Stomach (tissue), 9 donors: ENCODE results near the gene PHOSPHO1. TPM values are rescaled to one million over a fixed set of nuclear protein-coding genes. Genes with fewer than 3 reads are reported as not detected.

Experiments used
- DNase-seq, 2 donors: peaks; one replicate each; pipeline versions ENCODE4 v3.0.0 to v3.0.0-alpha.2; 2013 to 2019
- H3K27ac ChIP-seq, 5 donors: fragments of 200-600 bp in 4 of 5; sonication (generic) in 4 of 5; one replicate each; pipeline ENCODE4 v1.5.1; 2013 to 2019; ENCODE audit warnings: mild to moderate bottlenecking in 1 of 5, moderate library complexity in 1 of 5
- H3K27me3 ChIP-seq, 3 donors: fragments of 200-600 bp; sonication (generic); one replicate each; pipeline ENCODE4 v1.5.1; 2017 to 2019; ENCODE audit warnings: mixed run types in 1 of 3
- H3K36me3 ChIP-seq, 4 donors: fragments of 200-600 bp; sonication (generic); 1 replicate in 3 of 4; 2 replicates in 1 of 4; pipeline ENCODE4 v1.5.1; 2016 to 2019
- H3K4me1 ChIP-seq, 4 donors: fragments of 200-600 bp; sonication (generic); one replicate each; pipeline ENCODE4 v1.5.1; 2016 to 2019
- H3K4me3 ChIP-seq, 4 donors: fragments of 200-600 bp; sonication (generic) in 3 of 4; one replicate each; pipeline ENCODE4 v1.5.1; 2016 to 2019; ENCODE audit warnings: mild to moderate bottlenecking in 1 of 4
- H3K9me3 ChIP-seq, 4 donors: fragments of 200-600 bp; sonication (generic); one replicate each; pipeline ENCODE4 v1.5.1; 2016 to 2019
- EP300 ChIP-seq: sonication (generic); formaldehyde crosslinking; IDR thresholded peaks from one replicate; pipeline ENCODE4 v1.6.1; 2017; ENCODE audit warnings: antibody characterized with exemption
- POLR2A ChIP-seq, 4 donors: fragments of 450-650 bp; IDR thresholded peaks; one replicate each; pipeline ENCODE4 v1.6.1; 2016; ENCODE audit warnings: antibody characterized with exemption in 4 of 4, control low read depth in 2 of 4, mild to moderate bottlenecking in 1 of 4, moderate library complexity in 1 of 4
- POLR2AphosphoS5 ChIP-seq, 3 donors: sonication (generic); formaldehyde crosslinking; IDR thresholded peaks; one replicate each; pipeline ENCODE4 v1.6.1; 2016; ENCODE audit warnings: antibody characterized with exemption in 3 of 3
- WGBS, 5 donors: extraction: QIAGEN DNeasy Blood & Tissue Kit in 3 of 5; methylation state at CpG; one replicate each; pipeline versions ENCODE4 v1.1.5 to v1.1.7; 2013 to 2018; 5-methylcytosine and 5-hydroxymethylcytosine counted together
- intact Hi-C: fragments of 100-400 bp; cut with DNase I; formaldehyde crosslinking; loops from one replicate; pipeline ENCODE4 v1.15.1; 2023; ENCODE audit warnings: low total_unique reads
- polyA plus RNA-seq, 3 donors: library from polyadenylated mRNA; stranded (reverse); fragments of 200-250 nt; gene quantifications; one replicate each; pipeline ENCODE4 v1.2.3, GENCODE V29; 2013
- total RNA-seq, 5 donors: library from RNA; depleted of rRNA; stranded (reverse); fragments of >200 nt; gene quantifications; one replicate each; pipeline versions ENCODE4 v1.1.0 to v1.2.3, GENCODE V29; 2014 to 2016
- TF ChIP-seq, protein P1 (sequence below), 7 experiments: fragments of 450-650 bp in 4 of 7; fragments of 200-600 bp in 3 of 7; sonication (generic) in 3 of 7; IDR thresholded peaks; one replicate each; pipeline ENCODE4 v1.5.1; 2016 to 2019; ENCODE audit warnings: antibody characterized with exemption in 7 of 7, control low read depth in 2 of 7, mild to moderate bottlenecking in 1 of 7
- donor health status: healthy with polysubstance abuse.
- donor health status: Bipolar disorder and iron deficiency.
- donor health status: healthy.

The PHOSPHO1 gene
- total and polyA plus RNA-seq, 8 donors: 0.35 to 7.7 (median 1.7) TPM; not detected in 5

DNA sequence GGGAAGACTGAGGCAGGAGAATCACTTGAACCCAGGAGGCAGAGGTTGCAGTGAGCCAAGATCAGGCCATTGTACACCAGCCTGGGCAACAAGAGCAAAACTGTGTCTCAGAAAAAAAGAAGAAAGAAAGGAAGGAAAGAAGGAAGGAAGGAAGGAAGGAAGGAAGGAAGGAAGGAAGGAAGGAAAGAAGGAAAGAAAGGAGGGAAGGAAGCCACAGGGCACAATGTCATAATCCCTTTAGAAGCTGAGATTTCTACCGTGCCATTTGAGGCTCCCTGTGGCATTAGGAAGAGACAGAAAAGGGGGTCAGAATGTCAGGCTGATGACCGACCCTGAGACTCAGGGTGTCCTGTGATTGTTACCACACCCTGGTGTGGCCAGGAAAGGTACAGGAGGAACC is 26.8 kb downstream of the PHOSPHO1 start:
- Histone ChIP-seq H3K9me3 (no peaks in the 10 kb centered on the region), H3K27me3 (peaks cover 0 to 10% (median 0%) of the 10 kb centered on the region in 3 donors), H3K27ac (no peak overlapping the region), H3K4me1 (peaks cover 0 to 4% (median 0%) of the 10 kb centered on the region in 4 donors), H3K36me3 (no peaks in the 10 kb centered on the region), H3K4me3 (no peak overlapping the region)
- TF ChIP-seq, protein P1, sequence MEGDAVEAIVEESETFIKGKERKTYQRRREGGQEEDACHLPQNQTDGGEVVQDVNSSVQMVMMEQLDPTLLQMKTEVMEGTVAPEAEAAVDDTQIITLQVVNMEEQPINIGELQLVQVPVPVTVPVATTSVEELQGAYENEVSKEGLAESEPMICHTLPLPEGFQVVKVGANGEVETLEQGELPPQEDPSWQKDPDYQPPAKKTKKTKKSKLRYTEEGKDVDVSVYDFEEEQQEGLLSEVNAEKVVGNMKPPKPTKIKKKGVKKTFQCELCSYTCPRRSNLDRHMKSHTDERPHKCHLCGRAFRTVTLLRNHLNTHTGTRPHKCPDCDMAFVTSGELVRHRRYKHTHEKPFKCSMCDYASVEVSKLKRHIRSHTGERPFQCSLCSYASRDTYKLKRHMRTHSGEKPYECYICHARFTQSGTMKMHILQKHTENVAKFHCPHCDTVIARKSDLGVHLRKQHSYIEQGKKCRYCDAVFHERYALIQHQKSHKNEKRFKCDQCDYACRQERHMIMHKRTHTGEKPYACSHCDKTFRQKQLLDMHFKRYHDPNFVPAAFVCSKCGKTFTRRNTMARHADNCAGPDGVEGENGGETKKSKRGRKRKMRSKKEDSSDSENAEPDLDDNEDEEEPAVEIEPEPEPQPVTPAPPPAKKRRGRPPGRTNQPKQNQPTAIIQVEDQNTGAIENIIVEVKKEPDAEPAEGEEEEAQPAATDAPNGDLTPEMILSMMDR (IDR thresholded peaks at IDR 0.05): no peak
- TF ChIP-seq EP300 (no peak), POLR2A (IDR thresholded peaks at IDR 0.05) (no peak), POLR2AphosphoS5 (IDR thresholded peaks at IDR 0.05) (no peak)
- intact Hi-C loops: no loop called here
- 68 to 83% (median 71%) methylated on average over 2 of the region's 2 CpGs for WGBS, 5 donors
- no peak for DNase-seq

DNA sequence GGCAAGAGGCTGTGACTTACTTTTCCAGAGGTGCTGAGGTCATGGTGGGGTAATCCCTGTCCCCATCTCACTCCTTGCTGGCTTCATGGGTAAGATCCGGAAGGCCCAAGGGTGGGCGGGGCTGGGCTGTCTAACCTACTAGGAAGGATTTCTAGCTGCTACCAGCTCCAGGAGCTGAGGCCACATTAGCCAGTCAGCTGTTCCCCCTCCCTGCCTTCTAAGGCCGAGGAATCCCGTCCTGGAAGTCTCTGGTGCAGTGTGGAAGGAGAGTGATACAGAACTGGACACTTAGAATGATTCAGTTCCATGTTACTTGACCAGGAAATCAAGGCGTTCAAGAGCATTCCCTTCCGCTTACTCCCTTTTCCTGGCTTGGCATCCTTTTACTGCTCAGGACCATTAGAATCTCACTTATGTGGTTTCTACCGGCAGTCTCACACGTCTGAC is 29.1 kb downstream of the PHOSPHO1 start:
- 67 to 80% (median 79%) methylated on average over 7 to 8 of the region's 8 CpGs for whole genome bisulfite sequencing, 5 donors
- intact Hi-C loops: no loop called here

DNA sequence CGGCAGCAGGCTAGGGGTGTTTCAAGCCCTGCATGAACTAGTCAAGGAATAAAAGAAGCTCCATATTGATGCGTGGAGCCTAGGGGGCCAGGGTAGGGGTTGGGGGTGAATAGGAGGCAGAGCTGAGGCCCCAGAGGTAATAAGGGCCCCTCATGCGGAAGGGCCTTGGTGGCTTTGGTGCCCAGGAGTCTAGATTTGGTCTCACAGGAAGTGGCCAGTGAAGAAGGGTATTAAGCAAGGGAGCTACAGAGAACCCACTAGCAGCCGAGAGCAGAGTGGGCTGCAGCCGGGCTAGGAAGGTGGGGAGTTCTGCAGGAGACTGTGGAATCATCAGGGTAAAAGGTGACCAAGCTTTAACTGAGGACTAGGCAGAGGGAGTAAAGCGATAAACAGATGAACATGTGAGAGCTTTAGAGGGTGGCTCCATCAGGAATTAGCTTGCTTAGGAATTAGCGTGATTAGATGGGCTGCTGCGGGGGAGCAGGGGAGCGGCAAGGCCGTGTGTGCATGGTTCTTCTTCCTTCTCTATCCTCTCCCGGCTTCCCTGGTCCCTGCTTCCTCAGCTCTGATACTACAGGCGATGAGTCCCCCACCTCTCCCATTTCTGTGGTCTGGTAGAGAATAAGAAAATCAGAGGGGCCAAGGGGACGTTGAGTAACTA is 30.0 kb downstream of the PHOSPHO1 start:
- H3K27ac ChIP-seq: no peak overlapping the region
- H3K36me3 ChIP-seq: no peaks in the 10 kb centered on the region
- H3K4me1 ChIP-seq: no peaks in the 10 kb centered on the region
- TF ChIP-seq, protein P1 (IDR thresholded peaks at IDR 0.05): no peak
- TF ChIP-seq POLR2AphosphoS5 (IDR thresholded peaks at IDR 0.05) (no peak), POLR2A (IDR thresholded peaks at IDR 0.05) (no peak), EP300 (no peak)
- WGBS, 5 donors: 85 to 93% (median 87%) methylated on average over 13 of the region's 13 CpGs
- no peaks in the 10 kb centered on the region for H3K27me3 ChIP-seq
- DNase-seq: no peak
- H3K9me3 ChIP-seq: no peaks in the 10 kb centered on the region
- intact Hi-C loops: no loop called here
- no peak overlapping the region for H3K4me3 ChIP-seq

More for the DNA sequence above, 29.1 kb downstream of the PHOSPHO1 start:
- TF ChIP-seq POLR2A (IDR thresholded peaks at IDR 0.05): no peak
- TF ChIP-seq POLR2AphosphoS5 (IDR thresholded peaks at IDR 0.05): no peak
- no peak for TF ChIP-seq EP300
- TF ChIP-seq, protein P1 (IDR thresholded peaks at IDR 0.05): no peak
- Histone ChIP-seq H3K4me3 (no peak overlapping the region), H3K4me1 (no peaks in the 10 kb centered on the region), H3K9me3 (no peaks in the 10 kb centered on the region), H3K36me3 (no peaks in the 10 kb centered on the region), H3K27me3 (peaks cover 0 to under 1% (median 0%) of the 10 kb centered on the region in 3 donors), H3K27ac (peak overlapping the region in 1 of 5 donors; percentile 7)
- no peak for DNase-seq

DNA sequence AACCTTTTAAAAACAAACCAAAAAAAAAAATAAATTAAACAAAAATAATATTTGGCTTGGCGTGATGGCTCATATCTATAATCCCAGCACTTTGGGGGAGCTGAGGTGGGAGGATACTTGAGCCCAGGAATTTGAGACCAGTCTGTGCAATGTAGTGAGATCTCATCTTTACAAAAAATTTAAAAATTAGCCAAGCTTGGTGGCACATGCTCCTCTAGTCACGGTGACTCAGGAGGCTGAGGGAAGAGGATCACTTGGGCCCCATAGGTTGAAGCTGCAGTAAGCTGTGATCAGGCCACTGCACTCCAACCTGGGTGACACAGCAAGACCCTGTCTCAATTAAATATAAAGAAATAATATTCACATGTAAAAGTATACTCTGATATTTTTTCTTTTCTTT is 32.4 kb downstream of the PHOSPHO1 start:
- Histone ChIP-seq H3K9me3 (no peaks in the 10 kb centered on the region), H3K27me3 (no peaks in the 10 kb centered on the region), H3K4me1 (peaks cover 0 to 11% (median 8%) of the 10 kb centered on the region in 4 donors), H3K27ac (no peak overlapping the region), H3K36me3 (no peaks in the 10 kb centered on the region), H3K4me3 (no peak overlapping the region)
- no peak for DNase-seq
- TF ChIP-seq, protein P1 (IDR thresholded peaks at IDR 0.05): no peak
- TF ChIP-seq EP300: no peak
- no peak for TF ChIP-seq POLR2AphosphoS5 (IDR thresholded peaks at IDR 0.05)
- TF ChIP-seq POLR2A (IDR thresholded peaks at IDR 0.05): no peak
- WGBS, 5 donors: 80 to 91% (median 81%) methylated on average over 2 of the region's 2 CpGs
- intact Hi-C loops: no loop called here
